ENCODE measurements around the gene PPFIBP2. TPM values are rescaled to one million over a fixed set of nuclear protein-coding genes. Genes with fewer than 3 reads are reported as not detected.

Gene PPFIBP2
- total and polyA plus RNA-seq, 2 of the 13 experiments (the other 11 are each of a cell fraction or from before 2014, with no cell fraction given) = 15.0 to 52.5 TPM

GRCh38 chr11:7612661-7613393 is 99.0 kb downstream of the PPFIBP2 start (continued):
- TF ChIP-seq ZKSCAN5 (CRISPR knock-in tag; IDR thresholded peaks at IDR 0.05) = no peak
- no peak for TF ChIP-seq ZNF550 (CRISPR knock-in tag; IDR thresholded peaks at IDR 0.05; ENCODE audit: borderline replicate concordance)
- TF ChIP-seq ZNF17 (CRISPR knock-in tag; IDR thresholded peaks at IDR 0.05) = no peak
- no peak for TF ChIP-seq JUN (CRISPR knock-in tag; IDR thresholded peaks at IDR 0.05)
- peak; percentile 33; the same call in 1 of the 2 replicates for TF ChIP-seq ZBTB43 (CRISPR knock-in tag; conservative IDR thresholded peaks at IDR 0.05)
- TF ChIP-seq RFXAP (CRISPR knock-in tag; IDR thresholded peaks at IDR 0.05; ENCODE audit: borderline replicate concordance) = 0 out of 2 replicates have a peak, but pooled peaks have one; percentile 22
- TF ChIP-seq NR2F6 (IDR thresholded peaks at IDR 0.05) = peak; percentile 58
- TF ChIP-seq NR2F6 (CRISPR knock-in tag; IDR thresholded peaks at IDR 0.05) = peak; percentile 46; the same call in 1 of the 2 replicates
- TF ChIP-seq TP53 (CRISPR knock-in tag; conservative IDR thresholded peaks at IDR 0.05) = no peak
- TF ChIP-seq HNRNPL (IDR thresholded peaks at IDR 0.05; ENCODE audit: low read depth, low read length) = no peak
- 0 out of 2 replicates have a peak, but pooled peaks have one; percentile 23 for TF ChIP-seq MLXIP (CRISPR knock-in tag; IDR thresholded peaks at IDR 0.05; ENCODE audit: borderline replicate concordance)
- TF ChIP-seq ZFP36L1 (CRISPR knock-in tag; IDR thresholded peaks at IDR 0.05) = no peak
- TF ChIP-seq FLYWCH1 (CRISPR knock-in tag; IDR thresholded peaks at IDR 0.05) = no peak
- no peak for TF ChIP-seq ARHGAP35 (CRISPR knock-in tag; IDR thresholded peaks at IDR 0.05; ENCODE audit: borderline replicate concordance)
- no peak for TF ChIP-seq ZNF724P (CRISPR knock-in tag; IDR thresholded peaks at IDR 0.05; ENCODE audit: borderline replicate concordance)
- no peak for TF ChIP-seq SIN3A (IDR thresholded peaks at IDR 0.05; ENCODE audit: borderline replicate concordance, low read depth, low read length)
- TF ChIP-seq ZBTB10 (CRISPR knock-in tag; IDR thresholded peaks at IDR 0.05; ENCODE audit: borderline replicate concordance) = no peak
- no peak for TF ChIP-seq KDM5B (CRISPR knock-in tag; IDR thresholded peaks at IDR 0.05; ENCODE audit: borderline replicate concordance)
- TF ChIP-seq FOXK2 (IDR thresholded peaks at IDR 0.05) = no peak
- TF ChIP-seq HNRNPH1 (optimal IDR thresholded peaks at IDR 0.05; ENCODE audit: low read depth, low read length) = no peak
- TF ChIP-seq MNT (IDR thresholded peaks at IDR 0.05) = peak; percentile 94
- no peak for TF ChIP-seq MTF2 (CRISPR knock-in tag; IDR thresholded peaks at IDR 0.05; ENCODE audit: borderline replicate concordance)
- peak; percentile 68; the same call in 1 of the 3 replicates for TF ChIP-seq MXI1 (IDR thresholded peaks at IDR 0.05; ENCODE audit: borderline replicate concordance, low read depth, low read length)
